Measurements from ENCODE around the gene KCNIP4. TPM values are rescaled to one million over a fixed set of nuclear protein-coding genes. Genes with fewer than 3 reads are reported as not detected.

KCNIP4 gene
- total RNA-seq, 1 donor from 2014 or later: not detected

- Histone ChIP-seq H3K9me3 (replicated peaks) (no peaks in the 10 kb centered on the region), H3K27ac (replicated peaks) (no peak overlapping the region), H3K4me1 (peaks cover 31% of the 10 kb centered on the region), H3K27me3 (ENCODE audit: low read depth) (no peaks in the 10 kb centered on the region), H3K4me3 (no peak overlapping the region), H3K36me3 (no peaks in the 10 kb centered on the region)
- no peak for TF ChIP-seq CTCF (IDR thresholded peaks at IDR 0.05; ENCODE audit: borderline replicate concordance)
- no peak for DNase-seq
- intact Hi-C loops (cut with micrococcal nuclease): no loop called here
Measured at GRCh38 chr4:20696815-20697214, 1251.8 kb downstream of the KCNIP4 start.

- no peak for DNase-seq
- TF ChIP-seq CTCF (IDR thresholded peaks at IDR 0.05; ENCODE audit: borderline replicate concordance): no peak
- H3K9me3 ChIP-seq (replicated peaks): no peaks in the 10 kb centered on the region
- intact Hi-C loops (cut with micrococcal nuclease): no loop called here
- no peaks in the 10 kb centered on the region for H3K4me1 ChIP-seq
- H3K27me3 ChIP-seq (ENCODE audit: low read depth): peaks cover 16% of the 10 kb centered on the region
- H3K27ac ChIP-seq (replicated peaks): no peak overlapping the region
- H3K36me3 ChIP-seq: no peaks in the 10 kb centered on the region
- H3K4me3 ChIP-seq: no peak overlapping the region
Measured at GRCh38 chr4:20687864-20688263, 1260.7 kb downstream of the KCNIP4 start.

- TF ChIP-seq CTCF (IDR thresholded peaks at IDR 0.05; ENCODE audit: borderline replicate concordance): peak; percentile 68
- Histone ChIP-seq H3K27ac (replicated peaks) (no peak overlapping the region), H3K27me3 (ENCODE audit: low read depth) (peaks cover 29% of the 10 kb centered on the region), H3K9me3 (replicated peaks) (no peaks in the 10 kb centered on the region), H3K36me3 (no peaks in the 10 kb centered on the region), H3K4me3 (no peak overlapping the region), H3K4me1 (no peaks in the 10 kb centered on the region)
- DNase-seq: no peak
- intact Hi-C loops (cut with micrococcal nuclease): no loop called here
Measured at GRCh38 chr4:20684852-20685763, 1263.5 kb downstream of the KCNIP4 start.

GRCh38 chr4:20683766-20684165 is 1264.8 kb downstream of the KCNIP4 start:
- Histone ChIP-seq H3K27ac (replicated peaks) (no peak overlapping the region), H3K4me3 (no peak overlapping the region), H3K36me3 (no peaks in the 10 kb centered on the region), H3K27me3 (ENCODE audit: low read depth) (peaks cover 39% of the 10 kb centered on the region), H3K9me3 (replicated peaks) (no peaks in the 10 kb centered on the region), H3K4me1 (no peaks in the 10 kb centered on the region)
- DNase-seq: no peak
- intact Hi-C loops (cut with micrococcal nuclease): no loop called here
- TF ChIP-seq CTCF (IDR thresholded peaks at IDR 0.05; ENCODE audit: borderline replicate concordance): no peak

- no peaks in the 10 kb centered on the region for H3K4me1 ChIP-seq
- H3K9me3 ChIP-seq (replicated peaks): no peaks in the 10 kb centered on the region
- TF ChIP-seq CTCF (IDR thresholded peaks at IDR 0.05; ENCODE audit: borderline replicate concordance): no peak
- no peaks in the 10 kb centered on the region for H3K36me3 ChIP-seq
- intact Hi-C loops (cut with micrococcal nuclease): no loop called here
- peaks cover 48% of the 10 kb centered on the region for H3K27me3 ChIP-seq (ENCODE audit: low read depth)
- DNase-seq: no peak
- no peak overlapping the region for H3K4me3 ChIP-seq
- H3K27ac ChIP-seq (replicated peaks): no peak overlapping the region
Measured at GRCh38 chr4:20682853-20683252, 1265.7 kb downstream of the KCNIP4 start.

All from left ventricle myocardium inferior (tissue), 1 donor.